SK-N-SH (cell line): ENCODE measurements around the gene SETD7. TPM values are rescaled to one million over a fixed set of nuclear protein-coding genes. Genes with fewer than 3 reads are reported as not detected.

Experiments
- CTCF ChIA-PET: fragments of 300-600, 350-600 bp; formaldehyde crosslinking; extraction: SDS; loops from one replicate; lab custom pipeline; 2021; lab: Yijun Ruan, JAX
- POLR2A ChIA-PET: fragments of 350-600 bp; sonication (Branson Sonifier 250); formaldehyde crosslinking; extraction: SDS; loops from one replicate; lab custom pipeline; 2020; ENCODE audit warnings: antibody characterized with exemption, inconsistent platforms; lab: Yijun Ruan, JAX
- DNase-seq: peaks from one replicate; pipeline ENCODE4 v3.0.0; 2012
- H2AFZ ChIP-seq: fragments of 200-600 bp; sonication (generic); 2 replicates; pipeline ENCODE4 v1.8.1; 2016; ENCODE audit warnings: antibody characterized with exemption, mild to moderate bottlenecking, low read depth
- H3F3A ChIP-seq: fragments of 200-600 bp; sonication (generic); replicated peaks from 2 replicates; pipeline ENCODE3; 2016; ENCODE audit warnings: antibody characterized with exemption, mild to moderate bottlenecking; ENCODE audit not compliant: insufficient read depth
- H3K27ac ChIP-seq, 2 experiments: fragments of 200-500 bp in 1 of 2; fragments of 200-600 bp in 1 of 2; sonication (Bioruptor generic) in 1 of 2; sonication (generic), shearing (Covaris generic) in 1 of 2; 2 replicates each; pipeline versions ENCODE4 v1.5.1 to v1.6.1; 2014 to 2016; ENCODE audit warnings: low read depth in 2 of 2, inconsistent platforms in 1 of 2, low read length in 1 of 2, mild to moderate bottlenecking in 1 of 2, mixed read lengths in 1 of 2
- H3K27me3 ChIP-seq: fragments of 200-600 bp; sonication (generic), shearing (Covaris generic); 2 replicates; pipeline ENCODE4 v1.6.1; 2016; ENCODE audit warnings: mixed run types; ENCODE audit not compliant: insufficient read depth
- H3K36me3 ChIP-seq, 2 experiments: fragments of 200-500 bp in 1 of 2; fragments of 200-600 bp in 1 of 2; sonication (Bioruptor generic) in 1 of 2; sonication (generic) in 1 of 2; replicated peaks in 1 of 2; 2 replicates each; pipeline versions ENCODE3 to v1.5.1; 2014 to 2016; ENCODE audit warnings: low read length in 1 of 2, mild to moderate bottlenecking in 1 of 2; ENCODE audit not compliant: insufficient read depth in 2 of 2, control insufficient read depth in 1 of 2
- H3K4me1 ChIP-seq, 2 experiments: fragments of 200-500 bp in 1 of 2; fragments of 200-600 bp in 1 of 2; sonication (Bioruptor generic) in 1 of 2; sonication (generic), shearing (Covaris generic) in 1 of 2; 2 replicates each; pipeline versions ENCODE4 v1.5.1 to v1.6.1; 2014 to 2016; ENCODE audit warnings: low read depth in 1 of 2, low read length in 1 of 2, mixed run types in 1 of 2; ENCODE audit not compliant: insufficient read depth in 2 of 2, control insufficient read depth in 1 of 2
- H3K4me2 ChIP-seq: fragments of 200-600 bp; sonication (generic), shearing (Covaris generic); 2 replicates; pipeline ENCODE4 v1.6.1; 2017; ENCODE audit warnings: mixed run types
- H3K4me3 ChIP-seq, 2 experiments: fragments of 200-500 bp in 1 of 2; fragments of 200-600 bp in 1 of 2; sonication (Bioruptor generic) in 1 of 2; sonication (generic), shearing (Covaris generic) in 1 of 2; 2 replicates each; pipeline versions ENCODE4 v1.5.1 to v1.8.1; 2014 to 2016; ENCODE audit warnings: low read depth in 2 of 2, inconsistent platforms in 1 of 2, low read length in 1 of 2, mild to moderate bottlenecking in 1 of 2, mixed read lengths in 1 of 2, moderate library complexity in 1 of 2
- H3K79me2 ChIP-seq: fragments of 200-600 bp; sonication (generic); 2 replicates; pipeline ENCODE4 v1.8.1; 2017; ENCODE audit warnings: mild to moderate bottlenecking; ENCODE audit not compliant: insufficient read depth
- H3K9ac ChIP-seq: fragments of 200-600 bp; sonication (generic); 2 replicates; pipeline ENCODE4 v1.6.1; 2017; ENCODE audit warnings: mixed run types
- H3K9me2 ChIP-seq: fragments of 200-600 bp; sonication (generic); 2 replicates; pipeline ENCODE4 v1.6.1; 2017; ENCODE audit warnings: mixed run types
- H3K9me3 ChIP-seq: fragments of 200-600 bp; sonication (generic); 2 replicates; pipeline ENCODE4 v1.6.1; 2017; ENCODE audit warnings: mixed run types, mild to moderate bottlenecking, moderate library complexity
- H4K20me1 ChIP-seq: fragments of 200-600 bp; sonication (generic); 2 replicates; pipeline ENCODE4 v1.6.1; 2017; ENCODE audit warnings: mild to moderate bottlenecking, mixed run types; ENCODE audit not compliant: insufficient read depth
- CTCF ChIP-seq: fragments of 200-600 bp; sonication (generic); IDR thresholded peaks from 2 replicates; pipeline ENCODE4 v1.6.1; 2017; ENCODE audit warnings: antibody characterized with exemption, mild to moderate bottlenecking, moderate library complexity
- EP300 ChIP-seq, 2 experiments: IDR thresholded peaks; 2 replicates each; pipeline versions ENCODE4 v1.4.0 to v1.6.1; 2012; ENCODE audit warnings: borderline replicate concordance in 1 of 2, low read depth in 1 of 2, low read length in 1 of 2
- FOSL2 ChIP-seq: IDR thresholded peaks from 2 replicates; pipeline ENCODE4 v1.4.0; 2012; ENCODE audit warnings: low read depth, mild to moderate bottlenecking, moderate library complexity, borderline replicate concordance
- FOXJ3 ChIP-seq: sonication (generic); formaldehyde crosslinking; IDR thresholded peaks from 2 replicates; pipeline ENCODE4 v1.5.1; 2020; ENCODE audit warnings: mild to moderate bottlenecking, missing genetic modification reagents
- GABPA ChIP-seq: IDR thresholded peaks from 2 replicates; pipeline ENCODE4 v1.4.0; 2012; ENCODE audit warnings: low read depth, mild to moderate bottlenecking
- JUND ChIP-seq: IDR thresholded peaks from 2 replicates; pipeline ENCODE4 v1.4.0; 2012
- MAX ChIP-seq: IDR thresholded peaks from 2 replicates; pipeline ENCODE4 v1.4.0; 2012; ENCODE audit warnings: low read depth
- NRF1 ChIP-seq: IDR thresholded peaks from 2 replicates; pipeline ENCODE4 v1.6.1; 2012; ENCODE audit warnings: low read depth, mild to moderate bottlenecking, low read length
- PBX3 ChIP-seq: IDR thresholded peaks from 2 replicates; pipeline ENCODE4; 2012
- POLR2AphosphoS5 ChIP-seq: IDR thresholded peaks from 2 replicates; pipeline ENCODE4 v1.6.1; 2012; ENCODE audit warnings: low read depth, low read length
- RFX5 ChIP-seq: IDR thresholded peaks from 2 replicates; pipeline ENCODE4 v1.6.1; 2012; ENCODE audit warnings: mild to moderate bottlenecking, improper control_type of control experiment, low read length
- RXRA ChIP-seq: IDR thresholded peaks from 2 replicates; pipeline ENCODE4 v1.4.0; 2012; ENCODE audit warnings: low read depth, mild to moderate bottlenecking, borderline replicate concordance
- SIN3A ChIP-seq: IDR thresholded peaks from 2 replicates; pipeline ENCODE4 v1.6.1; 2012; ENCODE audit warnings: low read depth, mild to moderate bottlenecking, low read length, moderate library complexity, borderline replicate concordance
- SMC3 ChIP-seq: IDR thresholded peaks from 2 replicates; pipeline ENCODE4 v1.6.1; 2012; ENCODE audit warnings: low read depth, low read length, improper control_type of control experiment
- TAF1 ChIP-seq: IDR thresholded peaks from 2 replicates; pipeline ENCODE4 v1.6.1; 2012; ENCODE audit warnings: low read depth, mild to moderate bottlenecking, low read length, moderate library complexity, borderline replicate concordance
- TEAD4 ChIP-seq: IDR thresholded peaks from 2 replicates; pipeline ENCODE4 v1.4.0; 2012; ENCODE audit warnings: mild to moderate bottlenecking, borderline replicate concordance; ENCODE audit not compliant: insufficient read depth
- USF1 ChIP-seq: IDR thresholded peaks from 2 replicates; pipeline ENCODE4 v1.4.0; 2012; ENCODE audit warnings: low read depth, borderline replicate concordance
- USF2 ChIP-seq: fragments of 150-350 bp; IDR thresholded peaks from 2 replicates; pipeline ENCODE4 v1.6.1; 2017; ENCODE audit warnings: antibody characterized with exemption, low read length, low read depth, borderline replicate concordance
- YY1 ChIP-seq: IDR thresholded peaks from 2 replicates; pipeline ENCODE4 v1.4.0; 2012; ENCODE audit warnings: low read depth, mild to moderate bottlenecking
- WGBS: methylation state at CpG from one replicate; pipeline ENCODE4 v1.1.6; 2017; ENCODE audit warnings: low lambda C conversion rate; 5-methylcytosine and 5-hydroxymethylcytosine counted together
- polyA plus RNA-seq, 3 experiments: library from polyadenylated mRNA; depleted of rRNA; stranded (reverse); fragments of >200 nt; gene quantifications; 2 replicates each; pipeline ENCODE4 v1.2.3, GENCODE V29; 2012

The SETD7 gene
- 5.0 and 6.8 TPM in 2 replicates for polyA plus RNA-seq (2012; rRNA removed)
- 8.3 and 9.2 TPM in 2 replicates for polyA plus RNA-seq (2012; cell fraction: cytosol; rRNA removed)
- 2.7 and 5.2 TPM in 2 replicates for polyA plus RNA-seq (2012; cell fraction: nucleus; rRNA removed)

- Histone ChIP-seq H3K79me2 (peaks cover 39% of the 10 kb centered on the region), H3K4me1 (peaks cover 26 to 37% of the 10 kb centered on the region in 2 experiments; a peak in 3 of 4 replicates), H2AFZ (peak within 1 kb of the TSS; percentile 95), H3K27ac (peak within 1 kb of the TSS; percentile 61 to 89), H4K20me1 (no peaks in the 10 kb centered on the region; the same call in 1 of the 2 replicates), H3K9ac (peak within 1 kb of the TSS; percentile 85), H3K9me3 (no peaks in the 10 kb centered on the region), H3K36me3 (no peaks in the 10 kb centered on the region), H3K4me3 (peak within 1 kb of the TSS; percentile 63 to 97), H3F3A (peaks cover 7% of the 10 kb centered on the region), H3K27me3 (no peaks in the 10 kb centered on the region; the same call in 1 of the 2 replicates), H3K9me2 (no peaks in the 10 kb centered on the region), H3K4me2 (peak within 1 kb of the TSS; percentile 97)
- POLR2A ChIA-PET, result interaction anchor here (0.6 to 2.3 kb wide), 4 partner anchors 12 to 682 kb away, joined by 3 to 11 read pairs (median 4); partner anchors contain the start of gene RAB33B
- CTCF ChIA-PET, result interaction anchor here (0.7 to 3.1 kb wide), 8 partner anchors 8 to 102 kb away, joined by 3 to 13 read pairs (median 4); no protein-coding TSS in a partner anchor
- TF ChIP-seq SMC3 (no peak), CTCF (no peak), MAX (peak; percentile 42), GABPA (no peak), FOXJ3 (CRISPR knock-in tag) (no peak), EP300 (IDR thresholded peaks at IDR 0.05; ENCODE audit: borderline replicate concordance in 1 of 2, low read depth in 1 of 2, low read length in 1 of 2) (no peak; a peak in 1 of 4 replicates), FOSL2 (no peak), PBX3 (peak; percentile 79), RXRA (no peak), TAF1 (peak; percentile 13; the same call in 1 of the 2 replicates), USF1 (no peak), JUND (no peak), YY1 (peak; percentile 66; the same call in 1 of the 2 replicates), SIN3A (no peak), NRF1 (no peak), TEAD4 (no peak), POLR2AphosphoS5 (no peak), RFX5 (no peak), USF2 (no peak)
- DNase-seq, result peak; percentile 76
- WGBS, result under 1% methylated on average over 37 of the region's 61 CpGs
These were observed at the start of gene SETD7 for GRCh38 chr4:139556071-139556723. TSS of gene SETD7 (minus strand) at chr4:139556219. CDS start at chr4:139556137, 82 bp downstream.
